GM19239 (cell line): Measurements from ENCODE around the gene ENTREP1.

Experiments used
- DNase-seq: peaks from one replicate; pipeline ENCODE4 v3.0.0; 2011; ENCODE audit warnings: low spot score; ENCODE audit not compliant: insufficient read length
- FAIRE-seq: peaks from 2 replicates; lab custom pipeline; 2011; peaks lifted over from hg19 to GRCh38; lab: Jason Lieb, UNC

Gene ENTREP1

DNA sequence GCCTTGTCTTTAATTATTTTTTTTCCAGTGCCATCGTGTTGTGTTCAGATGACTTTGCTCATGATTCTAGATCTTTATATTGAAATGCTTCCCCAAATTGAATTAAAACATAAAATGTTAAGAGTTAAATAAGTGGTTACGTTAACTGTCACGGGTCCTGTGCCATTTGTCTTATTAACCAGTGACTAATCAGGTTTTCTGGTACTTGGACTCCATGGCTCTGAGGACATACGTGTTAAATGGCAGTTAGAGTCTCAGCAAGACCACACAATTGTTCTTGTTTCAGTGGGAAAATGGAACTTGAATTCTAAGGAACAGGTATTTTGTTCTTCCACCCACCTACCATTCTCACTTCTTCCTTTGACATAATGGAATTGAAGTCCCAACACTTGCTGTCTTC lies 32.8 kb downstream of the ENTREP1 start:
- FAIRE-seq (no peak), DNase-seq (no peak)

DNA sequence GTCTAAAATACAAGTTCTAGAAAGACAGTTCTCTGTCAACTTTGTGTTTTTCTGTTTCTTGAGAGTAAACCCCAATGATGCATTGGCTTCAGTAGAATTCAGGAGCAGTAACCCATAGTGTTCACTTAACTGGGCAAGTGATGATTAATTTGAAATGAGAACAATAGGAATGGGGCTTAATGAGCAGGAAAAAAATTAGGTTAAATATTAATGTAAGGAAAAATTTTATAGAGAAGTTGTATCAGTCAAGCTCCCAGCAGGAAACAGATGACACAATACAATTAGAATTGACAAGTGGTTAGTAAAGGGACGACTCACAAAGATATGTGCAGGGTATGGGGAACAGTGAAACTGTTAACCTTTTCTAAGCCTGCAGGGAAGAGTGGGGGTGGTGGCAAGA lies 38.2 kb downstream of the ENTREP1 start:
- DNase-seq (no peak), FAIRE-seq (no peak)

DNA sequence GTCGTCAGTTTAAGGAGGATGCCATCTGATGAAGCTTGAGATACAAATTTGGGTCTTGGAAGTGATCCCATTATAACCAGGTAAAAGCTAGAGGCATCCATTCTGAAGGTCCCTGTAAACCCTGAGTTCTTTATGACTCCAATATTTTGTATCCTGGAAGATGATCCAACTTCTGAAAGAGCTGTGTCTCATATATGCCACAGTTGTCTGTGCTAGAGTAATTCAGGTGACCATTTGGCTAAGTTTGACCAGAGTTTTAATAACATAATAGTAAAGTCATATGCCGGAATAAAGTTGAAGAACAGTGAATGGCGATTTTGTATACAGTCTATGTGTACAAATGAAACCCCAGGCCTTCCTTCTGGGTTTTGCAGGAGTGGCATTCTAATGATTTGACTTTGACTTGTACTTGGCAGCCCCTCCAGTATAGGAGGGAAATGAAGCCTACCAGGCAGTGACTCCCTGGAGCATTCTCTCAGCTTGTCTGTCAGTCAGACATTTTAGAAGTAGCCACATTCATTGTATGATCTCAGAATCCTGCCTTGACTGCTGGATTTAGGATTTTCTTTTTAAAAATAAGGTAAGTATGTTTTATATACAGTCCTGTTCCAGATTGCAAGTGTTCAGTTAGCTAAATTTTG lies 39.6 kb downstream of the ENTREP1 start:
- FAIRE-seq = no peak
- DNase-seq = no peak

GRCh38 chr9:69370430-69370829 lies 45.4 kb downstream of the ENTREP1 start:
- DNase-seq (no peak), FAIRE-seq (no peak)

DNA sequence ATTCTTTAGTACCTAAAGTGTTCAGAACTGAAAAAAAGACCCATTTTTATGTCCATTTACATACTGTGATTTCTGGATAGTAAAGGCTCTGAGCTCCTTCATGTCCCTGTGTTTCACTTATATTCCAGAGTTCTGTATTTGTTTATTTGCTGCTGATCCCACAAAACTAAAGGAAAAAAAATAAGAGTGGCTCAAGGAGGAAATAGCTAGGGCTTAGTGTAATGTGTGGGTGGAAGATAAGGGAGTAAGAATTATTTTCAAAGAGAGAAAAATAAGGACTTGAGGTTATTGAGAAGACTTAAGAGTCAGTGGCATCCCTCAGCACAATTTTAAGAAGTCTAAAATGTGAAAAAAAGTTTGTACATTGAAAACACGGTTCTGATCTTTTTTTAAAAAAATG lies 46.0 kb downstream of the ENTREP1 start:
- FAIRE-seq (no peak), DNase-seq (no peak)

GRCh38 chr9:69376651-69377050 lies 51.6 kb downstream of the ENTREP1 start:
- no peak for DNase-seq
- no peak for FAIRE-seq

GRCh38 chr9:69377291-69377690 lies 52.3 kb downstream of the ENTREP1 start:
- no peak for FAIRE-seq
- DNase-seq = no peak

DNA sequence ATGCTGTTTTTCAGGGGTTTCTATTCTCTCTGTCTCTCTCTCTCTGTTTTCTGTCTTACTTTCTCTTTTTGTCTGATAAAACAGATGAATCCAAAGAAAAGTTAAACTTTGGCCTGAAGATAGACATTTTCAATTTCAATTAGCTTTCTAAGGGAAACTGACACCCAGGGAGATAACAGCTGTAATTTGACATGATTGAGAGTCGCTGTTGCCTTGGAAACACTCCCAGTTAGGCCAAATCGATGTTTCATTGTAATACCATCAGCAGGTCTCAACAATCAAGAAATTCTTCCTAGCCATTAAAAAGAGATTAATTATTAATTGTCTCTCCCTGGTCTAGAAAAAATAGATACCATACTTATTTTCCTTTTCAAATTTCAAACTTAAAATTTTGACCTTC lies 53.0 kb downstream of the ENTREP1 start:
- FAIRE-seq = no peak
- no peak for DNase-seq

DNA sequence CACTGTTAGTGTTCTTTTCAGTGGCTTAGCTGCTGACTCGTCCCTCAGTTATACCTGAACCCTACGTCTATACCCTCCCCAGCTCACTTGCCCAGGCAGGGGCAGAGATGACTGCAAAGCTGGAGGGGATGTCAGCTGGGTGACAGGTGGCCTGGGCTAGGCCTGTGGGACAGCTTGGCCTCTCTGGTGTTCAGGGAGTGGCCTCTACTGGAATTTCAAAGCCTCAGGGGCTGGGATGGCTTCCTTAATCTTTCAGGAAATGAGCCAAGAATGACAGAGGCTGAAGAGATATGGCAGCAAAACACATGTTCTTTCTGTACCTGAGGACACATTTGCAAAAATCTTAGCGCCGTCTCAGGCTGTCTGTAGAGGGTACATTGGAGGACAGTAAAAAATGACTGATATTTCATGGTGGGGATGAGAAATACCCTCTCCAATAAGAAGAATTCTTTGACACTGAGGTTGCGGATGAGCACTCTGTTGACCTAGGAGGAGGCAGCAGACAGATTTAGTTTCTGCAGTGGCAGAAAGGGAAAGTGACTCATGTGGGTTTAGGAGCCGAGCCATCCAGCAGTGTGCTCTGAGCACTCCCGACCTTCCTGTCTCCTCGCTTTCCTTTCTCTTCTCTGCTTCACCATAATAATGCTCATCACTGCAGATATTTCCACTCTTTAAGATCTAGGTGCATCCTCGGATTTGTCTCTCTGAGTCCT lies 54.4 kb downstream of the ENTREP1 start:
- DNase-seq = no peak
- FAIRE-seq = no peak

- FAIRE-seq (no peak), DNase-seq (no peak)
Observed at GRCh38 chr9:69380301-69380700, 55.3 kb downstream of the ENTREP1 start.

- DNase-seq (no peak), FAIRE-seq (no peak)
Observed at GRCh38 chr9:69380811-69381210, 55.8 kb downstream of the ENTREP1 start.

DNA sequence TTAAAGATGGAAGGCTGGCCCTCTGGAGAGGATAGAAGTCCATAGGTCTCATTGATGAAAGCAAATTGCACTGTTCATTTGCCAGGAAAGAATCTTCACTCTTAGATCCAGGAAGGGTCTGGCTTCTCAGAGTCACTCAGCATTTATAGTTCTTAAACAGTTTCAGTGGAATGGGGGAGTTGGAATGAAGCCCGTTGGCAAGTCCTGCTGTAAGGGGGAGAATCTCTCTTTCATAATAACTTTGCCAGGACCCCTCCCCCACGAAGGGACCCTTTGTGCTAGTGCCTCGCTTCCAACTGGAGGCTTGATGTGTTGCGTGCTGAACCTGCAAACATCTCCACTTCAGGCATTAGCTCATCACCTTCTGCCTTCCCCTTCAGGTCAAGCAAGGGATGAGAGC lies 57.1 kb downstream of the ENTREP1 start:
- DNase-seq (no peak), FAIRE-seq (no peak)

- no peak for DNase-seq
- FAIRE-seq = no peak
Observed at GRCh38 chr9:69385581-69386033, 60.6 kb downstream of the ENTREP1 start.

DNA sequence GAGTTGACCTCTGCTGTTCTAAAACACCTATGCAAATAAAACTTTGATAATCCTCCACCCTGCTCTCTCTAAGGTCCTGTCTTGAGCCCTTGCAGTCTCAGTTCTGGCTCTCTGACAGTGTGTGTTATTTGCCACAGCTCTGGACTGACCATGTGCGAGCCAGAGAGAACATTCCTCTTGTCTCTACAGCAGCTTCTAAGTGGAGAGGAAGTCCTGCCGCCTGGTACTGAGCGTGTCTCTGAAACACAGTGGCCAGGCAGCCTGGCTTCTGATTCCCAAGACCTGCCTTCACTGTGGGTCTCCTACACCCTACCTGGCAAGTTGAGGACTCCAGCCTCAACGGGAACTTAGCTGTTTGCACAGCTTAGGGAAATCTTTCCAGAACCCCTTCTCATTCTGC lies 61.6 kb downstream of the ENTREP1 start:
- no peak for FAIRE-seq
- no peak for DNase-seq

DNA sequence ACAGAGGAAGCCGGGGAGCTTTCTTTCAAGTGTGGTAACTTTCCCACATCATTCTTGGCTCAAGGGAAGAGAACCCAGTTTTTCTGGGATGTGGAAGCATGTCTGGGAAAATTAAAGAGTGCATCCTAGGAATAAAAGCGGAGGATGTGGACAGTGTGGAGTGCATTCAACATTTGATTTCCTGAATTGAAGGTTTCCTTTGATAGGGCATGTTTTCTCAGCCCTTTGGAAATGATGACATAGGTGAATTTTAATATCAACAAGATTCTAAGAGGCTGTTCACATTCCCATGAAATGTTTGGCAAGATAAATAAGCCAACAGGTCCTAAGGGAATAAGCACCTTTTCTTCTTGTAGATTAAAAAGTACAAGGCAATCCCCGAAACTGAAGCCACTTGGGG lies 63.6 kb downstream of the ENTREP1 start:
- no peak for DNase-seq
- FAIRE-seq = no peak

- no peak for DNase-seq
- FAIRE-seq = no peak
Observed at GRCh38 chr9:69389437-69389995, 64.5 kb downstream of the ENTREP1 start.

DNA sequence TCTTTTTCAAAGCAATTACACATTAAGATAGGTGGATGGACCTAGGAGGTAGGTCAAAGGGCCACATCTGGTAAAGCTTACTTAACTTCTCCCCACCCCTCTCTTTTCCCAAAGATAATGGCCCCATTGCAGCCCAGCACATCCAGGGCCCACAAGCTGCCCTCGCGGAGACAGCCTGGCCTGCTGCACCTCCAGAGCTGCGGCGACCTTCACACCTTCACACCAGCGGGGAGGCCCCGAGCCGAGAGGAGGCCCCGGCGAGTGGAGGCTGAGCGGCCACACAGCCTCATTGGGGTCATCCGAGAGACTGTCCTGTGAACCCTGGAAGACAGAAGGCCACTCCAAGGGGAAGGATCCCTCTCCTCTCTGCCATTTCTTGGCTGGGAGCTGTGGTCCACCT lies 66.5 kb downstream of the ENTREP1 start:
- FAIRE-seq = no peak
- DNase-seq = no peak

DNA sequence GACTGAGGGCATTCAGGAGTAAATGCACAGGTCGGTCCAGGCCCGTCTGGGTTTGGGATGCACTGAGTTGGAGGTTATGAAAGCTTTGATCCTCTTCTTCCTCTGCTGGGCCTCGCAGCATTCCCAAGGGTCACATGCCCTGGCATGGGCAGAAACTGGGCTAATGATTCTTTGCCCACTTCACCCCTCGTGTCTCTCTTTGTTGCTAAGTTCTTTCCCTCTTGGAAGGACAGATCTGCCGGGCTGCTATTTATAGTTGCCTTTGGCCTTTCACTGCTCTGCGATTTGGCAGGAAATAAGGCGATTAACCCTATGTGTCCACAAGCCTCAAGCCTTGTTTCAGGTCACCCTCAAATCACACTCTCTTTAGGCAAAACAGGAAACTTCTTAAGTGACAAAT lies 66.9 kb downstream of the ENTREP1 start:
- DNase-seq (no peak), FAIRE-seq (no peak)

- FAIRE-seq = no peak
Observed at GRCh38 chr9:69392826-69393225, 67.8 kb downstream of the ENTREP1 start.

DNA sequence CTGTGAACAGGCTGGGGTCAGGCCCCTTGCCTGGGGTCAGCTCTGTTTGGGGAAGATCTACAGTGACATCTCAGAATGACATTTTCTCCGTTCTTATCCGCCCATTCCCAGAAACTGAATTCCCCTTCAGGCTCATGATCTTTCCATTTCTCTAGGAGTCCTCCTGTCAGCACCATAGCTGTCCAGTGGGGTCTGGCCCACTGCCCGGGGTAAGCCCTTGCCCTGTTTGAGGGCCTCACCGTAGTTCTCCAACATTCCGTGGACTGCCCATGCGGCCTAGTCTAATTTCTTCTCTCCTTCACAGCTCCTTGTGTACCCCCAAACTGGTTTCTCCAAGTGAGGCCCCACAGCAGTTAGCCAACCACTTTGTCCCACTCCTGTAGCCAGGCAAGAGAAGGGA lies 68.4 kb downstream of the ENTREP1 start:
- DNase-seq (no peak), FAIRE-seq (no peak)

More at GRCh38 chr9:69392826-69393225, 67.8 kb downstream of the ENTREP1 start:
- DNase-seq = no peak

GRCh38 chr9:69395718-69396117 lies 70.7 kb downstream of the ENTREP1 start:
- DNase-seq = no peak
- no peak for FAIRE-seq

DNA sequence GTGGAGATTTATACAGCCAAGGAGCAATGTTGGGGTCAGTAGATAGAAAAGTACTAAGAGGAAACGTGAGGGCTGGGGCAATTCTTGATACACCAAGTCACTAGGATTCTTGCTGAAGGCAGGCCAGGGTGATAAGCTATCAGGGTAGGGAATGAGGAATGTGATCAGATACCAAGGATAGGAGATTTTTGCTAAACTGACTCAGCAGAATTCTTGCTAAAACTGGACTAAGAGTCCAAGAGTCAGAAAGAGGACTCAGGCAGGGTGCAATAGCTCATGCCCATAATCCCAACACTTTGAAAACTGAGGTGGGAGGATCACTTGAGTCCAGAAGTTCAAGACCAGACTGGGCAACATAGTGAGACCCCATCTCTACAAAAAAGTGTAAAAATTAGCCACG lies 71.7 kb downstream of the ENTREP1 start:
- FAIRE-seq (no peak), DNase-seq (no peak)
